ENCODE data around the gene ABAT.

ABAT gene

DNA sequence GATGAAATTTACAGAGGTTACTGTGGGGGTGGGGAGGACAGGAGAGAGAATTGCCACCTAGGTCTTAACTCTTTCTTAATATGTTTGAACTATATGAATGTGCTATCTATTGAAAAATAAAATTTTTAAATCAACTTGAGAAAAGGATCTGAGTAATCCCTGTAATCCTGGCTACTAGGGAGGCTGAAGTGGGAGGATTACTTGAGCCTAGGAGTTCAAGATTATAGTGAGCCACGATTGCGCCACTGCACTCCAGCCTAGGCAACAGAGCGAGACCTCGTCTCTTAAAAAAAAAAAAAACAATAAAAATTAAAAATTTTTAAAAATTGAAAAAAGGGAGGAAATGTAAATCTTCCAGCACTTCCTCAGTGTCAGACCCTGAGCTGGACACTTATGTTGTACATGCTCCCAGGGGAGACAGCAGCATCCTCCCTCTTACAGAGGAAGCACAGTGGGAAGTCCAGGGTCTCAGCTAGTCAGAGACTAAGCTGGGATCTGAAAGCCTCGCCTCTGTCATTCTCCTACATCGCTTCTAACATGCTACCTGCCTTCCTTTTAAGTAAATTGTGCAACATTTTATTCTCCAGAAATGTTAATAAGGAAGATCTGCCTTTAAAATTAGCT is 145.1 kb downstream of the ABAT start:
- no peak for DNase-seq

DNA sequence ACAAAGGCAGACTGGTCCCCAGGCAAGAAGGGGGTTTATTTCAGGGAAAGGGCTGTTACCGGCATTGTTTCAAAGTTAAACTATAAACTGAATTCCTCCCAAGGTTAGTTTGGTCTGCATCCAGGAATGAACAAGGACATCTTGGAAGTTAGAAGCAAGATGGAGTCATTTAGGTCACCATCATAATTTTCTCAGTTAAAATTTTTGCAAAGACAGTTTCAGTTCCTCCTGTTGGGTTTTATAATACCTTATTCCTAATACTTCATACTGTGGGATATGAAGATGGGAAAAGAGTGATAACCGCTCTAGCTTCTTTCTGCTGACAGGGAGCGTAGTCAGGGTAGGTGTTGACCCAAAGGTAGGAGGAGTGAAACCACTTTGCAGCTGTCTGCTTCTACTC is 148.0 kb downstream of the ABAT start:
- no peak for DNase-seq

DNA sequence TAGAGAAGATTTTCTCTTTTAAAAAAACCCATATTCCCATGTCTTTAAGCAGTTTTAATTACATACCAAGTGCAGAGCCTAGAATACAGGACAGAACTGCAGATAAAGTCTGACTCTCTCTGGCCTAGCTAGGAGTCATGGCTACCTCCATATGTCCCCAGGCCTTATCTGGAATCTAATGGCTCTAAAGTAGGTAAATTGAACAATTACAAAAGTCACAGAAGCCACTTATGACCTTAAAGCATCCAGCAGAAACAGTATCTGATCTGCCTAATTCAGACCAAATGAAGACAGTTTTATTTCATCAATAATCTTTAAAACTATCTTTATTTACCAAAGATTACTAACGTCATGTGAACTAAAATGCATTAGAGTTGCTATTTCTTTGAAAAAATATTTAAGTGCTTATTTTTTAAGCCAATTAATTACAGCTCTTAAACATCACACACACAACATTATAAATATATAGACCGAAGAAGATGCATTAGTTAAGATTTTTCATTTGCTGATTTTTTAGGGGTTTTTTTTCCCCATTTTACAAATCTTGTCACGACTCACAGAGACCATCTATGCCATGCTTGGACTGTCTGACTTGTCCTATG is 152.0 kb downstream of the ABAT start:
- no peak for DNase-seq

DNA sequence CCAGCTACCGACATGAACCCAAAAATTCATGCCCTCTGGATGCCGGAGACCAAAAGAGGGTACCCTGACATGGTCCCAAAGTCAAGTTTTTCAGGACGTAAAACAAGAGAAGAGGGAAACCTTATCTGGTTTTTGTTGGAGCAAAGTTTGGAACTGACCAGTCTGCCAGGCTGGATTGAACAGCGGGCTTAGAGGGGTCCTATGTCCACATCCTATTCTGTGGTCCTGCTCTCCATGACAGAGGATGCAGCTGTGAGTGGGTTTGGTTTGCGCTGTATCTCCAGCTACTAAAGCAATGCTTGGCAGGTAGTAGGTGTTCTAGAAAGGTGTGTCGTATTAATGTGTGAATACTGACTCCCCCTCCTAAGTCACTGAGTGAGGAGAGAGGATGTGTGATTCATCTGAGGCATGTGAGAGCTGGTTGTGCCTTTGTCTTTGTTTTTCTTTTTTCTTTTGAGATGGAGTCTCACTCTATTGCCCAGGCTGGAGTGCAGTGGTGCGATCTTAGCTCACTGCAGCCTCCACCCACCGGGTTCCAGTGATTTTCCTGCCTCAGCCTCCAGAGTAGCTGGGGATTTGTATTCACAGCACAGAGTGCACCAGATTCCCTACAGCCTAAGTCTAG is 154.2 kb downstream of the ABAT start:
- no peak for DNase-seq

DNA sequence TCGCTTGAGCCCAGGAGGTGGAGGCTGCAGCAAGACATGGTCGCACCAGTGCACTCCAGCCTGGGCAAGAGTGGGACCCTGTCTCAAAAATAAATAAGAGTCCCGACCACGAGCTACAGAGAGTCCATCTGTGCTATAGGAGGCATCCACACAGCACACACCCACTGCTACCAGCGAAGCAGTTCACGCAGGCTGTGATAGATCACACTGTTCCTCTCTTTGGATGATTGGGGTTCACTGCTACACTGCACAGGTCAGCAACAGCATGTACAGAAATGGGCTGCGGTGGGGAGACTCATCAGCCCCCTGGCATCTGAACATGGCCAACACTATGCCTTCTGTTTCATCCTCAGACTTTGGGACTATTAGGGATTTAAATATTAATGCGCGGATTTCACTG is 157.0 kb downstream of the ABAT start:
- no peak for DNase-seq

DNA sequence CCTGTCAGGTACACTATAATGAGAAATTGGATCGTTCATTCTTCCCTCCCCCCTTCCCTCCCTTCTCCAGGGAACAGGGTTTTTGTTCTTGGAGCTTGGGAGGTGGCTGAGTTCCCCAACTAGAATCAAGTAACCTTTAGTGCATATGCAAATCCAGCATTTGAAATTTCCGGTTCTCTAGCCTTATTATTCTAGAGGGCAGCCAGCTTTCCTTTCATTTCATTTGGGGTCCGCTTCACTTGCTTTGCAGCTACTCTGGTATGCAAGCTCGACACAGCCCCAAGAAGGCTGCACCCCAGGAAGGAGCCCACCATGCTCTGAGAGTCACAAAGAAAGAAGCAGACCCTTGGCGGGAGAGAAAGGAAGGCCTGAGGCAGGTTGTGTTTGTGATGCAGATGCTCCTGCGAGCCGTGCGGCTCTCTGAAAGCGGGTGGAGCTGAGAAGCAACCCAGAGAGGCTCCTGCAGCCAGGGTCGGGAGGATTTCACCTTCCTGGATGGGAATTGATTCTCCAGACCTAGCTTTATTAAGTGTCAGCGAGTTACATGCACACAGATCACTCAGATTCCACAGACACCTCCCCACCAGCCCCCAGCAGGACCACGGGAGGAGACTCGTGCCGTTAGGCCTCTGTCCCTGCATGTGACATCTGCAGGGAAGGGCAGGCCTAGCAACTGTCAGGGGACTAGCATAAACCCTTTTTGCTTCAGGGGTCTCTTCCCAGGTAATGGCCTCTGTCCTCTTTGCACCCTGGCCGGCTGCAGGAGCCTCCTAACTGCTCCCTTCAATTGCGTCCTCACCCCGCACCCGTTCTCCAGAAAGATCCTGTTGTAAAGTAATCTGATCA is 157.7 kb downstream of the ABAT start:
- DNase-seq: no peak

DNA sequence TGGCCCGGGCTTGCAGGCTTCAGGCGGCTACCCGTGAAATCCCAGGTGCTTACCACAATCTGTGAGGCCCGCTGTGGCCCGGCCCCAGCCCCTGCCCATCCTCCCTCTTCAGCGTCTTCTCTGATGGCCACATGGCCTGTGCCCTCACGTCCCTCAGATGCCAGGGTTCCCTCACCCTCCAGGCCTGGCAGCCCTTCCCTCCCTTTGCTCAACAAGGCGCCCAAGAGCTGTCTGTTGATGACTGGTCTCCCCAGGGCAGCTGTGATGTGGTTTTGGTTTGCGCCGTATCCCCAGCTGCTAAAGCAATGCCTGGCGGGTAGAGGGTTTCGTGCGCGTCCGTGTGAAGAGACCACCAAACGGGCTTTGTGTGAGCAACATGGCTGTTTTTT is 158.3 kb downstream of the ABAT start:
- DNase-seq: no peak

All from stimulated activated naive CD4-positive, alpha-beta T cell (primary cell).